Cardiac fibroblast (primary cell): ENCODE data around the gene RNFT1.
"Not testable (repeated sequence)": the region's sequence is repeated elsewhere in the genome, so short reads cannot be mapped to it uniquely, and the experiment has no call there.

Experiments
- DNase-seq, 2 donors: peaks; one replicate each; pipeline versions ENCODE4 v3.0.0 to v3.0.0-alpha.2; 2010; ENCODE audit warnings: low read depth in 2 of 2
- H3K4me3 ChIP-seq, 2 donors: replicated peaks in 1 of 2; 1 replicate in 1 of 2; 2 replicates in 1 of 2; pipeline ENCODE4 v1.5.1; 2011; ENCODE audit warnings: low read depth in 2 of 2, low read length in 2 of 2, mild to moderate bottlenecking in 2 of 2, moderate library complexity in 1 of 2
- CTCF ChIP-seq: IDR thresholded peaks from one replicate; pipeline ENCODE4 v1.5.1; 2011; ENCODE audit warnings: low read depth, mild to moderate bottlenecking, low read length, inconsistent platforms

Gene RNFT1

GRCh38 chr17:59964482-59965328 lies at the start of gene RNFT1:
Gene RNFT1, minus strand, starts transcription at chr17:59964740. Its CDS starts 77 bp downstream, at chr17:59964663.
- peak; percentile 84 to 87 for DNase-seq

GRCh38 chr17:60009326-60009725 lies 44.8 kb upstream of the RNFT1 start:
- not testable (repeated sequence) for H3K4me3 ChIP-seq, DNase-seq

More at GRCh38 chr17:59964482-59965328, at the start of gene RNFT1:
- peak within 1 kb of the TSS; percentile 87 to 95 for H3K4me3 ChIP-seq
- TF ChIP-seq CTCF = no peak

GRCh38 chr17:60008377-60008776 lies 43.8 kb upstream of the RNFT1 start:
- not testable (repeated sequence) for DNase-seq, H3K4me3 ChIP-seq

GRCh38 chr17:60006160-60006559 lies 41.6 kb upstream of the RNFT1 start:
- H3K4me3 ChIP-seq = no peak overlapping the region
- DNase-seq = no peak
- no peak for TF ChIP-seq CTCF

- DNase-seq, H3K4me3 ChIP-seq: not testable (repeated sequence)
These were observed 40.0 kb upstream of the RNFT1 start for GRCh38 chr17:60004561-60004960.

- DNase-seq, H3K4me3 ChIP-seq: not testable (repeated sequence)
These were observed 37.9 kb upstream of the RNFT1 start for GRCh38 chr17:60002405-60002804.

GRCh38 chr17:59996608-59997007 lies 32.1 kb upstream of the RNFT1 start:
- not testable (repeated sequence) for H3K4me3 ChIP-seq, DNase-seq

GRCh38 chr17:59975166-59975565 lies 10.6 kb upstream of the RNFT1 start:
- not testable (repeated sequence) for DNase-seq

GRCh38 chr17:59973483-59973882 lies 8.9 kb upstream of the RNFT1 start:
- H3K4me3 ChIP-seq, DNase-seq: not testable (repeated sequence)

More at GRCh38 chr17:59975166-59975565, 10.6 kb upstream of the RNFT1 start:
- not testable (repeated sequence) for H3K4me3 ChIP-seq

- DNase-seq = peak; percentile 18 to 48
- no peak overlapping the region for H3K4me3 ChIP-seq
- no peak for TF ChIP-seq CTCF
These were observed 8.2 kb upstream of the RNFT1 start for GRCh38 chr17:59972778-59973177.

- not testable (repeated sequence) for DNase-seq, H3K4me3 ChIP-seq
These were observed 7.2 kb upstream of the RNFT1 start for GRCh38 chr17:59971771-59972170.
